GF-D8 (cell line): ENCODE measurements around the gene ACP5.
A peak's percentile ranks its signal among the peaks of the same experiment; 100 is the strongest.
"Not testable (repeated sequence)": the region's sequence is repeated elsewhere in the genome, so short reads cannot be mapped to it uniquely, and the experiment has no call there.

Source experiments
- DNase-seq: peaks from one replicate; lab custom pipeline; 2025; lab: John Stamatoyannopoulos, UW

Gene ACP5

GRCh38 chr19:11578258-11579142 is 1.1 kb upstream of the ACP5 start:
- DNase-seq: no peak

- DNase-seq: no peak
Measured at GRCh38 chr19:11576227-11576626, 1.2 kb downstream of the ACP5 start.

- DNase-seq: no peak
Measured at GRCh38 chr19:11574689-11575088, 2.8 kb downstream of the ACP5 start.

GRCh38 chr19:11573763-11574162 is 3.7 kb downstream of the ACP5 start:
- not testable (repeated sequence) for DNase-seq

GRCh38 chr19:11573354-11573753 is 4.1 kb downstream of the ACP5 start:
- DNase-seq: not testable (repeated sequence)

- DNase-seq: no peak
Measured at GRCh38 chr19:11570039-11570462, 7.4 kb downstream of the ACP5 start.

GRCh38 chr19:11566164-11566563 is 11.3 kb downstream of the ACP5 start:
- no peak for DNase-seq

- DNase-seq: not testable (repeated sequence)
Measured at GRCh38 chr19:11565649-11565980, 11.8 kb downstream of the ACP5 start.

GRCh38 chr19:11564082-11564807 is 13.2 kb downstream of the ACP5 start:
- not testable (repeated sequence) for DNase-seq

GRCh38 chr19:11563532-11563931 is 13.9 kb downstream of the ACP5 start:
- DNase-seq: no peak

- DNase-seq: peak; percentile 52
Measured at GRCh38 chr19:11560404-11561051, 16.9 kb downstream of the ACP5 start.

GRCh38 chr19:11558881-11559828 is 18.3 kb downstream of the ACP5 start, which contains the start of gene ELOF1:
TSS of gene ELOF1 (minus strand) at chr19:11559230. CDS start at chr19:11554347, 4,883 bp downstream.
- DNase-seq: peak; percentile 92

GRCh38 chr19:11556634-11557420 is 20.6 kb downstream of the ACP5 start:
- no peak for DNase-seq

GRCh38 chr19:11555246-11555645 is 22.2 kb downstream of the ACP5 start:
- no peak for DNase-seq

GRCh38 chr19:11554160-11554559 is 23.3 kb downstream of the ACP5 start:
- no peak for DNase-seq

GRCh38 chr19:11552666-11553372 is 24.6 kb downstream of the ACP5 start:
- DNase-seq: no peak

GRCh38 chr19:11551603-11552235 is 25.7 kb downstream of the ACP5 start:
- DNase-seq: no peak

- no peak for DNase-seq
Measured at GRCh38 chr19:11550265-11550664, 27.2 kb downstream of the ACP5 start.

GRCh38 chr19:11549386-11549953 is 28.0 kb downstream of the ACP5 start:
- no peak for DNase-seq
